Left ventricle myocardium inferior (tissue), 1 donor: ENCODE measurements around the gene SHISA9. TPM values are rescaled to one million over a fixed set of nuclear protein-coding genes. Genes with fewer than 3 reads are reported as not detected.
"Not testable (repeated sequence)": the region's sequence is repeated elsewhere in the genome, so short reads cannot be mapped to it uniquely, and the experiment has no call there.

ENCODE experiments used
- DNase-seq: peaks from one replicate; pipeline ENCODE4 v3.0.0-alpha.2; 2020
- H3K27ac ChIP-seq: fragments of 200-600 bp; replicated peaks from 2 replicates; pipeline ENCODE4 v1.8.0; 2021
- H3K27me3 ChIP-seq: fragments of 200-600 bp; 2 replicates; pipeline ENCODE4 v1.8.0; 2021; ENCODE audit warnings: low read depth
- H3K36me3 ChIP-seq: fragments of 200-600 bp; 2 replicates; pipeline ENCODE4 v1.8.0; 2021
- H3K4me1 ChIP-seq: fragments of 200-600 bp; 2 replicates; pipeline ENCODE4 v1.8.0; 2021
- H3K4me3 ChIP-seq: fragments of 200-600 bp; 2 replicates; pipeline ENCODE4 v1.8.0; 2021; ENCODE audit warnings: mild to moderate bottlenecking, moderate library complexity
- H3K9me3 ChIP-seq: fragments of 200-600 bp; replicated peaks from 2 replicates; pipeline ENCODE4 v1.8.0; 2021
- CTCF ChIP-seq: fragments of 200-600 bp; IDR thresholded peaks from 2 replicates; pipeline ENCODE4 v1.8.0; 2021; ENCODE audit warnings: antibody characterized with exemption, mild to moderate bottlenecking, borderline replicate concordance
- intact Hi-C: fragments of 100-400 bp; cut with micrococcal nuclease; formaldehyde crosslinking; loops from one replicate; pipeline ENCODE4 v1.11.0; 2022
- total RNA-seq: library from RNA; stranded (reverse); fragmentation: NEBNext Ultra II Directional; extraction: Animal tissue kit (Norgen Biotek cat#: 25700); gene quantifications from one replicate; pipeline ENCODE4 v1.2.1, GENCODE V29; 2021
- donor health status: DM: no; HTN: yes; CAD: no; lungs with severe emphysema.

Gene SHISA9
- total RNA-seq, 1 donor from 2014 or later: 0.30 TPM

- Histone ChIP-seq H3K9me3 (no peaks in the 10 kb centered on the region), H3K4me1 (no peaks in the 10 kb centered on the region), H3K4me3 (no peak overlapping the region), H3K27me3 (peaks cover 43% of the 10 kb centered on the region), H3K27ac (no peak overlapping the region), H3K36me3 (no peaks in the 10 kb centered on the region)
- no peak for TF ChIP-seq CTCF
- no peak for DNase-seq
- intact Hi-C loops: no loop called here
Measured at GRCh38 chr16:12917653-12918052, 16.3 kb downstream of the SHISA9 start.

GRCh38 chr16:12920739-12921138 is 19.3 kb downstream of the SHISA9 start:
- Histone ChIP-seq H3K27me3 (peaks cover 44% of the 10 kb centered on the region), H3K4me1 (no peaks in the 10 kb centered on the region), H3K4me3 (no peak overlapping the region), H3K36me3 (no peaks in the 10 kb centered on the region), H3K9me3 (no peaks in the 10 kb centered on the region), H3K27ac (no peak overlapping the region)
- no peak for DNase-seq
- intact Hi-C loops: no loop called here
- no peak for TF ChIP-seq CTCF

- H3K4me1 ChIP-seq, H3K36me3 ChIP-seq, DNase-seq, intact Hi-C loops, H3K9me3 ChIP-seq, H3K4me3 ChIP-seq, H3K27ac ChIP-seq: not testable (repeated sequence)
- H3K27me3 ChIP-seq: peaks cover 42% of the 10 kb centered on the region
Measured at GRCh38 chr16:12923640-12924039, 22.2 kb downstream of the SHISA9 start.

GRCh38 chr16:12925026-12925800 is 23.8 kb downstream of the SHISA9 start:
- peaks cover 41% of the 10 kb centered on the region for H3K27me3 ChIP-seq
- H3K9me3 ChIP-seq: no peaks in the 10 kb centered on the region
- H3K27ac ChIP-seq: no peak overlapping the region
- TF ChIP-seq CTCF: no peak
- DNase-seq: no peak
- H3K4me1 ChIP-seq: no peaks in the 10 kb centered on the region
- H3K36me3 ChIP-seq: no peaks in the 10 kb centered on the region
- intact Hi-C loops: no loop called here
- no peak overlapping the region for H3K4me3 ChIP-seq

GRCh38 chr16:12927591-12927990 is 26.2 kb downstream of the SHISA9 start:
- no peak overlapping the region for H3K4me3 ChIP-seq
- H3K9me3 ChIP-seq: no peaks in the 10 kb centered on the region
- peaks cover 36% of the 10 kb centered on the region for H3K27me3 ChIP-seq
- intact Hi-C loops: no loop called here
- no peak overlapping the region for H3K27ac ChIP-seq
- no peaks in the 10 kb centered on the region for H3K36me3 ChIP-seq
- DNase-seq: no peak
- no peaks in the 10 kb centered on the region for H3K4me1 ChIP-seq
- no peak for TF ChIP-seq CTCF

GRCh38 chr16:12930881-12931280 is 29.5 kb downstream of the SHISA9 start:
- intact Hi-C loops: no loop called here
- DNase-seq: no peak

More at GRCh38 chr16:12930881-12931280, 29.5 kb downstream of the SHISA9 start:
- Histone ChIP-seq H3K4me3 (no peak overlapping the region), H3K4me1 (no peaks in the 10 kb centered on the region), H3K27me3 (peaks cover 31% of the 10 kb centered on the region), H3K36me3 (no peaks in the 10 kb centered on the region), H3K9me3 (no peaks in the 10 kb centered on the region), H3K27ac (no peak overlapping the region)
- TF ChIP-seq CTCF: no peak
